HG03378 (cell line): ENCODE measurements around the gene SEMA4A.
A peak's percentile ranks its signal among the peaks of the same experiment; 100 is the strongest.

ENCODE experiments used
- ATAC-seq: cut with Tn5 transposase; IDR thresholded peaks from one replicate; pipeline ENCODE4 v1.9.1; 2021; ENCODE audit warnings: mild to moderate bottlenecking, moderate library complexity; ENCODE audit not compliant: unreplicated experiment

SEMA4A gene

GRCh38 chr1:156134716-156135435 is 18.5 kb upstream of the SEMA4A start:
- no peak for ATAC-seq

- no peak for ATAC-seq
Measured at GRCh38 chr1:156135930-156136871, 17.2 kb upstream of the SEMA4A start.

GRCh38 chr1:156136970-156137483 is 16.4 kb upstream of the SEMA4A start:
- no peak for ATAC-seq

- ATAC-seq, result no peak
Measured at GRCh38 chr1:156138458-156138867, 14.9 kb upstream of the SEMA4A start.

- no peak for ATAC-seq
Measured at GRCh38 chr1:156140879-156141707, 12.3 kb upstream of the SEMA4A start.

- no peak for ATAC-seq
Measured at GRCh38 chr1:156143765-156144489, 9.5 kb upstream of the SEMA4A start.

GRCh38 chr1:156144742-156145141 is 8.6 kb upstream of the SEMA4A start:
- ATAC-seq, result no peak

GRCh38 chr1:156145650-156146019 is 7.8 kb upstream of the SEMA4A start:
- no peak for ATAC-seq

- ATAC-seq, result peak; percentile 34
Measured at GRCh38 chr1:156146020-156146768, 7.2 kb upstream of the SEMA4A start.

GRCh38 chr1:156146769-156147405 is 6.5 kb upstream of the SEMA4A start:
- no peak for ATAC-seq

GRCh38 chr1:156148216-156148615 is 5.2 kb upstream of the SEMA4A start:
- no peak for ATAC-seq

- ATAC-seq, result peak; percentile 47
Measured at GRCh38 chr1:156149374-156150332, 3.7 kb upstream of the SEMA4A start.

- no peak for ATAC-seq
Measured at GRCh38 chr1:156150333-156151011, 2.9 kb upstream of the SEMA4A start.

- ATAC-seq, result peak; percentile 28
Measured at GRCh38 chr1:156151093-156151688, 2.2 kb upstream of the SEMA4A start.

GRCh38 chr1:156152628-156153027 is 757 bp upstream of the SEMA4A start:
- ATAC-seq, result no peak

- peak; percentile 32 for ATAC-seq
Measured at GRCh38 chr1:156154317-156154749, 948 bp downstream of the SEMA4A start.
